ENCODE data around the gene BCL11B.

Gene BCL11B

DNA sequence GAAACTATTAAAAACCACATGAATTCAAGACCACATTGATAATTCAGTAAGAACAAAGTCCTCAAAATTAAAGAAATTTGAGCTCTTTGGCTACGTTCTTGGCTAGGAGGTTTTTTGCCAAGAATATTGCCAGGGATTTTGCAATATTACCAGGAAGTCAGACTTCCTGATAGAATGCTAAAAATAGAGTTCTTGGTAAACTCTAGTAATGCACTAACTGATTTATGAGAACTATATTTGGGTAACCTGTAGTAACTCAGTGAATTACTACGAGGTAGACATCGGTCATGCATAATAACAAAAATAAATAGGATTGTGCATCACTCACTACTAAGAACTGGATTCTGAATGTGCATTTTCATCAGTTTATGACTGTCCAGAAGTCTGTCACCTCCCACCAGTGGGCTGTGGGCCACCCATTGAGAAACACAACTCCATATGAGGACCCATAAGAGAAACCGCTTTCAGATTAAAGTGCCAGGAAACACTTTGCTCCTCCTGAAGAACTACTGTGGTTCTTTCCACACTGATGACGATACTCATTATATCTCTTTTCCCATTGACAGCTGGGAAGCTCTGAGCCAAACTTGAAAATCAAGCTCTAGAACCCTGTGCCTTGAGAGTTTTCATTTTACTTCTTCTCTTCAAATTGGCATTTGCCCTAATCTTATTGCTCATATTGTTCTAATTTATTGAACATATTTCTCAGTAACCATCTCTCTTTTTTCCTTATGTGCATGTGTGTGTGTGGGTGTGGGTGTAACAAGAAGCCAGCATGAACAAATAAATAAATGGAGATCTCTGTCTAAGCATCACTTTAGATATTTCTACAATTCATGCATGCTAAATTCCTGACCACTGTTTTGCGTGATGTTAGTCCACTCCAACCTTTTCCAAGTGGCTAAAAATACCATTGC is 116.6 kb downstream of the BCL11B start:
- DNase-seq, result no peak

DNA sequence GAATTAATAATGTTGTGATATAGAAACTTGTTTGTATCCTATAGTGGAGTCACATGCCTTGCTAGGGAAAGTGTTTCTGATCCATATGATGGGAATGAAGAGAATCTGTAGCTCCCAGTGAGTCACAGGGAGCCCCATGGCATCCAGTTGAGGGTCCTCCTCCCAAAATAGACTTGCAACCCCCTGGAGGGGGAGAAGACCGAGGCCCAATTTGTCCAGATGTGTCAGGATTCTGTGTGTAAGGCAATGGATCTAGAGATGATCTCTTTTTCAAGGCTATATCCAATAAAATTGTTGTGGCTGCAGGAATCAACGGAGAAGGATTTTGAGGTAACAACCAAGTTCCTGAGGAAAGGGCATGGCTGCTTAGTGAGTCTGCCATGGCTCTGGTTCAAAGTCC is 121.8 kb downstream of the BCL11B start:
- no peak for DNase-seq

DNA sequence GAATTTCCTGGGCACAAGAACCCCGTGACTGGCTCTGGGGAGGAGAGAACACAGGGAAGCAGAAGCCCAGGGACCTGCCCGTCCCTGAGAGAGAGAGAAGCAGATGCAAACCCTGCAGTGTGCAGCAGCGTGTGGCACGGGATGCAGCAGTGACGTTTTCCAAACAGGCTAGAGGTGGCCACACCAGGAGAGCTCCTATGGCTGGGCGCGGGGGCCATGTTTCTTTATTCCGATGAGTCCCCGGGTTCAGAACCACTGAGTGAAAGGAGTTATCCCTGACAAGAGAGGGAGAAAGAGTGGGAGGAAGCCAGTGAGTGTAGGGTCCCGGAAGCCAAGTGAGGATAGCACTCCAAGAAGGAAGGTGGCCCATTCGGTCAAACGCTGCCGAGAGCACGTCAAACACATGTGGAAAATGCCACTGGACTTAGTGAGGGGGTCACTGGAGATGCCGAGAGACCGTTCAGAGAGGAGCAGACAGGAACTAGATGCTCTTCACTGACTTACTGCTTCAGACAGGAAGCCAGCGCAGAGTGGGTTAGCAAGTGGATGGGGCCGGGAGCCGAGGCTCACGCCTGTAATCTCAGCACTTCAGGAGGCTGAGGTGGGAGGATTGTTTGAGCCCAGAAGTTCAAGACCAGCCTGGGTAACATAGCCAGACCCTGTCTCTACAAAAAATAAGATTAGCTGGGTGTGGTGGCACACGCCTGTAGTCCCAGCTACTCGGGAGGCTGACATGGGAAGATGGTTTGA is 123.0 kb downstream of the BCL11B start:
- DNase-seq, result no peak

DNA sequence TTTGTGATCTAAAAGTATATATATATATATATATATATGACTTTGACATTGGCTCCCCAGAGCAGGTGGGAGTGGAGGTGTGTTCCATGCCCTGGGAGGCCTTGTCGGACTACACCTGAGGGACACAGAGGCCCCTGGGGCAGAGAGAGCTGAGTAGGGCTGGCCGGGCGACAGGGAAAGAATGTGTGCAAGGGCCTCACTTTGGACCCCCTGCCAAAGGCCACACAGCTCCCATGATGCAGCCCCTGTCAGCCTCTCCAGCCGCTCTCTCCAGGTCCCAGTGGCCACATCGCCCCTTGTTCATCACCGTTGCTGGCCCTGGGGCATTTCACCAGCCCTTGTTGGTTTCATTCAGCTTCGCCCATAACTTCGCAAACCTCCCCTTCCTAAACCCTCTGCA is 123.9 kb downstream of the BCL11B start:
- no peak for DNase-seq

DNA sequence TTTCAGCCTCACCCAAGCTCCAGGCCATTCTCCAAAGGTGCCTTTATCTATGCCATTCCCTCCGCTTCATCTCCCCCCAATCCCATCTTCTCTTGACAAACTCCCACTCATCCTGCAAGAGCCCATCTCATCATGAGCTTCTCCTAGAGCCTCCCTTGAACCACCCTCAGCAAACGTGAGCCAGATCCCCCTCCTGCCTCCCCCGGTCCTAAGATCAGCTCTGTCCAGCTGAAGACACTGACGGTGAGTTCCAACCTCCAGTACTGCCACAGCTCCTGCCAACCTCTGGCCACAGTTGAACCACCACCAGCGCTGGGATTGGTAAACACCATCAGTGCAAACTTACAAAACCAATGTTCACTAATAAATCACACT is 124.6 kb downstream of the BCL11B start:
- DNase-seq, result no peak

DNA sequence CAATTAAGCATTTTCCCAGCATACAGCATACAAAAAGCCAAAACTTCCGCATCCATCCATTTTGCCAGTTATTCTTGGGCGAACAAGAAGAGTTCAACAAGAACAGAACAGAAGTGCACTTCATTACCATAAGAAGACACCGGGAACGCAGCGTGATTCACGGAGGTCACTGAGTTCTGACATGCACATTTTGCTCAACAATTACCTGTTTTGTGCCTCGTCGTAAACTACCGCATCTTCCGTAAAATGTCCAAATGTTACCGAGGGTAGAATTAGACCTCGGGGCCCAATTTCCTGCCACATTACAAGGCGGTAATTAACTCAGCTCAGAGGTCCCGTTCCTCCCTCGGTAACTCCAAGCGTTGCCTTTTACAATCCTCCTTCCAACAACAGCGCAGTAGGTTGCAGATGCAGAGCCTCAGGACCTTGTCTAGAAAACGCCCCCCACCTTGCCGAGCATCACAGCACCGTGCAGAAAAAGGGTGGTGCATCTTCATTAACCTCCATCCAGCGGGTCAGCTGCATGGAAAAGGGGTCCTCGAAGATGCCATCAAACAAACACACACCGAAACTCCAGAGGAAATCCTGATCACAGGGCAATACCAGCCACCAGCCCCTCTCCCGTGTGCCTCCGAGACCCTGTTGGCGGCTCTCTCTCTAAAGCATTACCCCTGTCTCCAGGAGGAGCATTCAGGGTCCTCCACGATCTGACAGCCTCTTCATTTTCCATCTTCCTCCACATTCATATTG is 125.2 kb downstream of the BCL11B start:
- DNase-seq, result no peak

DNA sequence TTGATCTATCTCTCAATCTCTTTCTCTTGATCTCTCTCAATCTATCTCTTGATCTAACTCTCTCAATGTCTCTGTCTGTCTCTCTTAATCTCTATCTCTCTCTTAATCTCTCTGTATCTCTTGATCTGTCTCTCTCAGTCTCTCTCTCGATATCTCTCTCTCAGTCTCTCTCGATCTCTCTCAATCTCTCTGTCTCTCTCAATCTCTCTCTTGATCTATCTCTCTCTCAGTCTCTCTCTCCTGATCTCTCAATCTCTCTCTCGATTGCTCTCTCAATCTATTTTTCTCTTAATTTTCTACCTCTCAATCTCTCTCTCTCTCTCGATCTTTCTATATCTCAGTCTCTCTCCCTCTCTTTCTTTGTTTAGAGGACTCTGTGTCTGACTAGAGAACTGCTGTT is 126.7 kb downstream of the BCL11B start:
- DNase-seq, result no peak

DNA sequence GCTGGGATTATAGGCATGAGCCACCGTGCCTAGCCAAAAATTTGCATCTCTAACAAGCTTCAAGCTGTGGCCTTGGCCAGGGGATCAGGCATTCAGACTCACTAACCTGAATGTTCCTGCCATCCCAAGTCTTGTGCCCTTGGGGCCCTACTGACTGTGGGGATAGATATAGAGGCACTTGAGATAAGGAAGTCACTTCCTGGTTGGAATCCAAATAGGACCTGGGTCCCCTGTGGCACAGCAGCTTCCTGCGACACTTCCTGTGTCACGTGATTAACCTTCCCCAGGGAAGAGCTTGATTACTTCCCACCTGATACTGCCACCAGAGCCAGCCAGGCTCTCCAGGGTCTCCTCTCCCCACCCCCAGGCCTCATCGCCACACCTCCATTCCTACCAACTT is 128.2 kb downstream of the BCL11B start:
- no peak for DNase-seq

DNA sequence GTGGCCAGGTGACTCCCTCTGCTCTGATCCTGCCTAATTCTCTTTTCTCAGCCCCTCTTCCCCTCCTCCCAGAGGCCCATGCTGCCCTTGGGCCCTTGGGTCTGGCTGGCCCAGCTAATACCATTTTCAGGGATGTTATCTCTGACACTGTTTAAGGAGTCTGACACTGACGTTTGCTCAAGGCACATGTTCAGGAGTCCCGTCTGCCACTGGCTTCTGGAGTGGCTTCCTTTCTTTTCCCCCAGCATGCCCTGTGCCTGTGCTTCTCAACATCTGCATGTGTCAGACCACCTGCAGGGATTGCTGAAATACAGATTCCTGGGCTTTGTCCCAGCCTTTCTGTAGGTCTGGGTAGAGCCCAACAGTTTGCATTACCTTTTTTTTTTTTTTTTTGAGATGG is 128.9 kb downstream of the BCL11B start:
- DNase-seq, result no peak

DNA sequence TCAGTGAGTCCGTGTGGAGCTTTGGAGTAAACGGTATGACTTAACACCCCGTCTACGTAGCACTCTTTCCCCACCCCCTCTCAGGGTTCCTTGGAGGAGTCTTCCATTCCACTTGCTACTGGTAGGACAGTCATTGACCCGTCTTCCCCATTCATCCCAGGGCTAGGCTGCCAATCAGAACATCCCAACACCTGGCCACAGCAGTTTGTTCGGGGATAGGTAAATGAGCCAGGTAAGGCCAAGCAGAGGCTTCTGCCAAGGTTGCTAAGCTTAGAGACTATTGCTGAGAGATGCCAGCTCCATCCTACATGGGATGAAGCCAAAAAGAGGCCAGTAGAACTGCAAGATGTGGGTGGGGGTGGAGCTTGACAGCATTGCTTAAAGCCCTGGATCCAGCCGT is 130.8 kb downstream of the BCL11B start:
- no peak for DNase-seq

DNA sequence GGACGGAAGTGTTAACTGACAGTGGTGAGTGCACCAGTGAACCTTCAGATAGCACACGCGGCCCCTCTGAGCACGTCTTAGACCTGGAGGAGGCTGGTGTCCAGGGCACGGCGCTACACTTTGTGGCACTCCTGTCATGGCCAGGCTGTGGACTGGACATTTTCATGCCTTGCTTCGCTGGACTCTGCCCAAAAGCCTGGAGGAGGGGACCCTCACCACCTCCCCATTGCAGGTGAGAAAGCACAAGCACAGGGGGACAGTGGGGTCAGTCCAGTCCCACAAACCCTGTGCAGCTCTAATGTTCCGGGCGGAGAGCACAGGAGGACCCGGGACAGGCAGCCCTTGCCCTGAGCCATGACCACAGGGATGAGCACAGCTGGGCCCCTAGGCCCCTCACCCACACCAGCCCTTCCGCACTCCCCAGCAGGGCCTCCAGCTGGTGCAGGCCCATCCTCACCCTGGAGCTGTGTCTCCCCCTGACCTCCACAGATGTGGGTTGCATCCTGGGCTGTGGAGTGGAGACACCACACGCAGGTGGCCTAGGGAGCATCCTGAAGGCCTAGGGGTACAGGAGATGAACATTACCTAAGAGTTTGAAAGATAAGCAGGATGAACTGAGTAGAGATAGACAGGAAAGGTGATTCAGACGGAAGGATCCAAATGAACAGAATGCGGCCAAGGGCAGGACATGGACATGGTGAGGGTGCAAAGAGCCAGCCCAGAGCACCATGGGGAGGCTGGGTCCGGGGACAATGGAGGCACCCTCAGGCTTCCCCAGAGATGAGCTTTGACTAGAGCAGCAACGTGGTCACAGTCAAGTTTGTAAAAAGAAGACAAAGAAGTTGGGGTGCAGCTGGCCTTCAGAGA is 132.8 kb downstream of the BCL11B start:
- no peak for DNase-seq

DNA sequence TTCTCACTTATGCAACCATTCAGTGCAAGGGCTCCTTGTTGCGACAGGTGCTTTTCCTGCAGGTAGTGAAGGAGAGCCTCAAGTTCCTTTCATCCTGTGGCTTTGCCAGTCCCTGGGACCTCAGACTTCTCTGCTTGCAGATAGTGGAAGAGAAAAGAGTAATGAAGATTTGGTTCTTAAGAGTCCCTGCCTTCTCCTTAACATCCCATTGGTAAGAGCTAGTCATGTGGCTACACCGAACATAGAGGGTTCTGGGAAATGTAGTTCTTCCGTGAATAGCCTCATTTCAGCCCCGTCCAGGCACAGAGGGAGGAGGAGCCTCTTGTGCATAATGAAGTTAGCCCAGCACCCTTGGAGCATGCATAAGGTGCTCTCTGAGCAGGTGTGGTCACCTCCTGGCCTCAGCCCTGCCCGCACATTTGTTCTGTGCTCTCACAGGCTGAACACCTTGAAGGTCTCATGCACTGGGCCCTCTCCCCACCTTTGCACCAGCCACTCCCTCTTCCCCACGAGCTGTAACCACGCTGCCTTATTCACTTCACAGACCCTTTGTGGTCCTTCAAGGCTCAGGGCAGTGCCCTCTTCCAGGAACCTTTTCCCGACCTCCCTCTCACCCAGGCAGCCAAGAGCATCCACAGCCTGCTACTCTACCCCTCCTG is 134.0 kb downstream of the BCL11B start:
- DNase-seq, result no peak

DNA sequence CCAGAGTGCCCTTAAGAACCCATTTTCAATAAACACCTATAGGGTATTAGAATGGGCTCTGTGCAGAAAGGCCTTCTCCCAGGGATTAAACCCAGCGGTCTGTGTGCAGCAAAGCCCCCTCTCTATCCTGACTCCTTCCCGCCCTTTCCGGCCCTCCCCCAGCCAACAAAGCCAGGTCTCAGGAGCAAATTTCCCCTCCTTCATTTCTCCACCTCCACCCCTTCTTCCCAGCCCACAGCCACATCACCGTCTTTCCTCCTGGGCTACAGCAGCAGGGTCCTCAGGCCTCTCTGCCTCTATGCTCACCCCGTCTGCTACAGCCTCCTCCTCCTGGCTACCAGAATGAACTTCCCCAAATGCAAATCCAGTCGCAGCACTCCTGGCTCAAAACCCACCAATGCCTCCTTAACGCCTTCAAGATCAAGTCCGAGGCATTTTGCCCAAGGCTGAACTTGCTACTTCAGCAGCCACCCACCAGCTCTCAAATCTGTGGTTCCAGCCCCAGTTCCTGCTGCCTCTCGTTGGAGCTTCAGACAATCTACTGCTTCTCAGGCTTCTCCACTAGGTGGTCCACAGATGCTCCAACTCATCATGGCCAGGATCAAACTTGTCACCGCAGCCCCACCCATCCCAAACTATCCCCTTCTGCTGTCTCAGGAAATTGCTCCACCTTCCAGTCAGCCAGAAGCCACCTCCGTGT is 134.8 kb downstream of the BCL11B start:
- no peak for DNase-seq

DNA sequence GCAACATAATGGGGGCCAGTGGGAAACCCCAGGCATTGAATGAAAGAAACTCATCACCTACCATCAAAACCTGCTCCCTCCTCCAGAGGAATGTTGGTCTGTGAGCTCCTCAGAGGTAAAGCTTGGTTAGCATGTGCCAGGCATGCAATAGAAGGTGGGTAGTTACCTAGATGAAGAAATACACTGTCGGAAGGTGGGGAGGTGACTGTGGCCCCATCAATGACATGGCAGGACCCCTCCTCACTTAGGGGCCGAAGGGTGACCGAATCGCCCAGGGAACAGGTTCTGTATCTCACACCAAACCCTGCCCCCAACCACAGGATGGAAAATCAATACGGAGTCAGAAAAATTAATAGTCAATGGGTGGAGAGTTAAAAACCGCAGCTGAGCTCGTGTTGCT is 135.6 kb downstream of the BCL11B start:
- DNase-seq, result no peak

DNA sequence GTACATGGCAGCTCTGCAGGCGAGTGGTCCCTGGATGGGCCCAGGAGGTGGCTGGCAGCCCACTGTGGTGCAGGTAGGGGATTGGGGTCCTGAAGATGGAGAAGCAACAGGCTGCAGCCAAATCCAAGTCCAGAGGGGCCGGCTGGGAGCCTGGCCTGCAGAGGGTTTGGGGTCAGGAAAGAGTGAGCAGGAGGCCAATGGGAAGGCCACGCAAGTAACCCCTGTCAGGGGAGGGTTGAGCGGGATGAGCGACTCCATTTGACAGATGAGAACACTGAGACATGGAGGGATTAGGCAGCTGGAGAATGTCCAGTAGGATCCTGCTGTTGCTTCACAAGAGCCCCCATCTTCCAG is 136.0 kb downstream of the BCL11B start:
- DNase-seq, result no peak

DNA sequence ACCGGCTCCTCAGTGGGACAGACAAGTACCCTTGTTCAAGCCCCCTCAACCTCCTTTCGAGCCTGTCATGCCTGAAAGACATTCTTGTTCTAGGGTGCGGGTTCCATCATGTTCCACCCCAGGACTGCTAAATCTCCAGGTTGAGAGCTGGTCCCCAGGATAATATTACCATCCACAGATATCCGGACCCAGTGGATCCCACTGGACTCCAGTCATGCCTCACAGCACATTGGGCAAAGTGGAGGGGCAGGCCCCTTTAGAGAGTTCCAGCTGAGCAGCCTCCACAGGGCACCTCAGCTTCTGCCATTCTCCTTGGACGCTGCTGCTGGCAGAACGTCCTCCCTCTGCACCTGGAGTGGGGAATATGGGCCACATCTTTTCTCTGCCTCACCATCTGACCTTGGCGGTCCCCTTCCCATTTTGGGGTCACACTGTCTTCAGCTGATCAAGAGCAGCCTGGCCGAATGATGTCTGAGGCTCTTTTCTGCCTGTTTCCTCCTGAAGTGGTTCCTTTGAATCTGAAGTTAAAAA is 137.4 kb downstream of the BCL11B start:
- no peak for DNase-seq

DNA sequence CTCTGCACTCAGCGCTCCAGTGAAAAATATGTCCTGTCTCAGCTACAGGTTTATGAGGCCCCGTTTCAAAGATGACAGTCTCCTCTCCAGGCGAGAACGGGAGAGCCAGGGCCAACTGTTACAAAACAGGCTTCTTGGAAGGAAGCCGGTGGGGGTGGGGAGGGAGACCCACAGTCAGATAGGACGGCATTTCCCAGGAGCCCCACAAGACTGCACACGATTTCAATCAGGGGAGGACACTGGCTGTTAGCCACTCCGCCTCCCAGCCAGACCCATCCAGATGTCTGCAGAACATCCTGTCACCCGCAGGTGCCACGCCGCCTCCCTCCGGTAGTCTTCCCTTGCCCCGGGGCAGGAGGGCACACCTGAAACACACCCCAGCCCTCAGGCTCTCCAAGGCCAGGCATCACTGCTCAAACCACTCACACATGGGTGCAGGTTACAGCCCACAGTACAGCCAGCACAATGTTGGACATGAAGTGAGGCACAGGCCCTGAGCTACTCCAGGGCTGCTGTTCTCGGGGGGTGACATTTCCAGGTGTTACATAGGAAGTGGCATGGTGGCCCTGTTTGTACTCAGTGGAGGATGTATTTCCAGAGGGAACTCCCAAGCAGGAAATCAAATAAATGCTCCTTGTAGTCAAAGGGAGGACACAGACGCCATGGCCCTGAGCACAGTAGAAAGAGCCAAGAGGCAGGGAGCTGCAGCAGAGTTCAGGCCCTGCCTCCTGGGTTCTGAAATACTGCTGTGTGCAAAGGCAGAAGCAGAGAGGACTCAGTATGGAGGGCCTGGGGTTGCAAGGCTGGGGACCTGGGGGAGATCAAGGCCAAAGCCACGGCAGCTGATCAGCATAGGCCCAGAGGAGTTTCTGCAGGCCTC is 138.1 kb downstream of the BCL11B start:
- DNase-seq, result no peak

DNA sequence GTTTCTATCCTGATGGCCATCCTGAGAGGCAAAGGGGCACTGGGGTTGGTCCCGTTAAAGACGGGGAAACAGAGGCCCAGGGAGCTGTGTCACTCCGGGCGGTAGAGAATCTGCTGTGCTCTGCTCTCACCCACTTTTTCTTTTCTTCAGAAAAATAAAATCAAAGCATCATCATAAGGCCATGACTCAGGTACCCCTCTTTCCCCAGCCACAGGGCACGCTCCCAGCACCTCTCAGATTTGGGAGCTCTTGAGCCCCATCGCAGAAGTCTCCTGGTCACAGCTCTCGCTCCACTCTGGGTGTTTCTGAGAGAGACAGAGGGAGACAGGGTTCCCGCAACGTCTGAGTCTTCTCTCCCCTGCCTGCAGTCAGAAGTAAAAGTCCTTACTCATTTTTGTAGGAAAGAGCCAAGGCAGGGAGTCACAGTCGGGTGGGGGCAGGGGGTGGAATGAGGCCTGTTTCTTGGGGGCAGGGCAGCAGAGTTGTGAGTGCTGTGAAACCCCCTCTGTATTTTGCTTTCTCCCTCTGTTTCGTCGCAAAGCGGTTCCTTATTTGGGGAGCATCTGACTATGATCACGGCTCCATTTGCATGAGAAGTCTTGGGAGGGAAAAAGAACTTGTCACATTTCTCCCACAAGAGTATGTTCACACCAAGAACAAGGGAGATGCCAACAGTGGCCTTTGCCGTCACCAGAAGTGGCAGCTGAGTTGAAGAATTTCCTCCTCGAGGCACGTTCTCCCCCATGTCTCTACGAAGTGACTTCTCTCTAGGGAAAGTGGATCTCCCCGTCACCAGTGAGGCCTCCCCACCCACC is 139.0 kb downstream of the BCL11B start:
- no peak for DNase-seq

DNA sequence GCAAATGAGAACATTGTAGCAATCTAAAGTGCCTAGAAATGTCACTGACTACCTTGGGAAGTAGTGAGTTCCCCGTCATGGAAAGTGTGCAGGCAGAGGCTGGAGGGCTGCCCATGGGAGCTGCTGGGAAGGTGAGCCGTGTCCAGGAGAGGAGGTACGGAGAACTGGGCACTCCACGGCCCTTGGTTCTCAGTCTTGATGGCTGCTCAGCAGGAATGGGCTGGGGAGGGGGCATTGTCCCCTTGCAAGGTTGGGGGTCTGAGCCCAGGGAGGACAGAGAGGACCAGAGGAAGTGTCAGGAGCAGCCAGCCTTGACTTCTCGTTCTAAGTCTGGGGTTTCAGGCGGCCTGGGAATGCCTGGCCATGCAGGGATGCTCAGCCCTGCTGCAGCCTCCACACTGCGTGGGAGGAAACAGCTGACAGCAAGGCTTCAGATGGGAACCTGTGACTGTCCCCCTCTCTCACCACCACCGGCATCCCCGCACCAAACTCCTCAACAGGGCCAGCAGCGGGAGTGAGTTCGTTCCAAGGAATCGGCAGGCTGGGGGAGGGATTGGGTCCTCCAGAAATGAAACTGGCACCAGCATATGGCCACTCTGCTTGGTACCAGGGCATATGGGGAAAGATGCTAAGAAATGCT is 140.2 kb downstream of the BCL11B start:
- DNase-seq, result no peak
